Astrocyte (in vitro differentiated cells and primary cell): ENCODE data around the gene SNAI3. TPM values are rescaled to one million over a fixed set of nuclear protein-coding genes. Genes with fewer than 3 reads are reported as not detected.

Experiments used
- DNase-seq: peaks from one replicate; pipeline ENCODE4 v3.0.0-alpha.2; 2010; ENCODE audit warnings: low read depth
- FAIRE-seq: peaks from 2 replicates; lab custom pipeline; 2011; peaks lifted over from hg19 to GRCh38; lab: Jason Lieb, UNC
- H2AFZ ChIP-seq: 2 replicates; pipeline ENCODE4 v1.6.0; 2012; ENCODE audit warnings: low read depth, low read length, inconsistent platforms
- H3K27ac ChIP-seq: 2 replicates; pipeline ENCODE4 v1.5.1; 2011; ENCODE audit warnings: low read depth, low read length, inconsistent platforms
- H3K27me3 ChIP-seq: 2 replicates; pipeline ENCODE4 v1.6.0; 2011; ENCODE audit warnings: low read length, inconsistent platforms; ENCODE audit not compliant: insufficient read depth
- H3K36me3 ChIP-seq: 2 replicates; pipeline ENCODE4 v1.5.1; 2011; ENCODE audit warnings: low read length, inconsistent platforms; ENCODE audit not compliant: insufficient read depth
- H3K4me1 ChIP-seq: 2 replicates; pipeline ENCODE4 v1.5.1; 2011; ENCODE audit warnings: low read length, inconsistent platforms; ENCODE audit not compliant: insufficient read depth
- H3K4me2 ChIP-seq: 2 replicates; pipeline ENCODE4 v1.6.0; 2012; ENCODE audit warnings: low read length, inconsistent platforms
- H3K4me3 ChIP-seq: 2 replicates; pipeline ENCODE4 v1.5.1; 2011; ENCODE audit warnings: low read depth, mild to moderate bottlenecking, low read length, inconsistent platforms; ENCODE audit not compliant: insufficient read depth
- H3K79me2 ChIP-seq: 2 replicates; pipeline ENCODE4 v1.6.0; 2012; ENCODE audit warnings: mild to moderate bottlenecking, low read length, inconsistent platforms; ENCODE audit not compliant: insufficient read depth
- H3K9ac ChIP-seq: 2 replicates; pipeline ENCODE4 v1.6.0; 2012; ENCODE audit warnings: mild to moderate bottlenecking, low read length, inconsistent platforms
- H3K9me3 ChIP-seq: 2 replicates; pipeline ENCODE4 v1.5.1; 2012; ENCODE audit warnings: low read depth, mild to moderate bottlenecking, low read length, inconsistent platforms; ENCODE audit not compliant: insufficient read depth
- H4K20me1 ChIP-seq: 2 replicates; pipeline ENCODE4 v1.6.0; 2012; ENCODE audit warnings: low read length, inconsistent platforms; ENCODE audit not compliant: insufficient read depth
- H3K27ac Mint-ChIP-seq: one replicate; pipeline ENCODE4 v1.8.0; 2021; ENCODE audit warnings: mild to moderate bottlenecking, mixed read lengths; ENCODE audit not compliant: unreplicated experiment
- H3K27me3 Mint-ChIP-seq: one replicate; pipeline ENCODE4 v1.8.0; 2021; ENCODE audit warnings: low read depth, mixed read lengths; ENCODE audit not compliant: unreplicated experiment
- H3K36me3 Mint-ChIP-seq: one replicate; pipeline ENCODE4 v1.8.0; 2021; ENCODE audit warnings: low read depth, mixed read lengths; ENCODE audit not compliant: unreplicated experiment
- H3K4me1 Mint-ChIP-seq: one replicate; pipeline ENCODE4 v1.8.0; 2021; ENCODE audit warnings: low read depth, mixed read lengths; ENCODE audit not compliant: unreplicated experiment
- H3K4me3 Mint-ChIP-seq: one replicate; pipeline ENCODE4 v1.8.0; 2021; ENCODE audit warnings: mild to moderate bottlenecking, moderate library complexity, mixed read lengths; ENCODE audit not compliant: unreplicated experiment
- H3K9me3 Mint-ChIP-seq: one replicate; pipeline ENCODE4 v1.8.0; 2021; ENCODE audit warnings: mild to moderate bottlenecking, mixed read lengths; ENCODE audit not compliant: unreplicated experiment
- EZH2 ChIP-seq: IDR thresholded peaks from 2 replicates; pipeline ENCODE4 v1.6.1; 2012; ENCODE audit warnings: mild to moderate bottlenecking, low read length, inconsistent platforms; ENCODE audit not compliant: insufficient read depth
- total RNA-seq: library from RNA; stranded (reverse); gene quantifications from 2 replicates; pipeline ENCODE4 v1.2.1, GENCODE V29; 2021
- TF ChIP-seq, protein P1 (sequence below): IDR thresholded peaks from 2 replicates; pipeline ENCODE4 v1.5.1; 2011; ENCODE audit warnings: low read depth, mild to moderate bottlenecking, inconsistent platforms, low read length, moderate library complexity; ENCODE audit not compliant: insufficient read depth

Gene SNAI3
- total RNA-seq, 1 donor from 2014 or later: 0.48 TPM

DNA sequence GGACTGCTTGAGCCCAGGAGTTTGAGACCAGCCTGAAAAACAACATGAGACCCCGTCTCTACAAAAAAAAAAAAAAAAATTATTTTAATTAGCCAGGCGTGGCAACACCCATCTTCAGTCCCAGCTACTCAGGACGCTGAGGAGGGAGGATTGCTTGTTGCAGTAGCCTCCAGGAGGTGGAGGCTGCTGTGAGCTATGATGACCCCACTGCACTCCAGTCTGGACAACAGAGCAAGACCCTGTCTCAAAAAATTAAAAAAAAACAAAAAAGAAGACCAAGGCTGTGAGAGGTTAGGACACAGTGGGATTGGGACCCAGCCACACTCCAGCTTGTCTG is 1.3 kb upstream of the SNAI3 start:
- H3K4me2 ChIP-seq: no peak overlapping the region
- Mint-ChIP-seq H3K27ac (no peak overlapping the region), H3K4me3 (no peak overlapping the region), H3K36me3 (no peaks in the 10 kb centered on the region), H3K4me1 (no peaks in the 10 kb centered on the region), H3K27me3 (peaks cover 47% of the 10 kb centered on the region), H3K9me3 (no peaks in the 10 kb centered on the region)
- no peak for FAIRE-seq
- no peak overlapping the region for H2AFZ ChIP-seq
- H3K27ac ChIP-seq: no peak overlapping the region
- H3K4me1 ChIP-seq: peaks cover 10% of the 10 kb centered on the region
- TF ChIP-seq, protein P1, sequence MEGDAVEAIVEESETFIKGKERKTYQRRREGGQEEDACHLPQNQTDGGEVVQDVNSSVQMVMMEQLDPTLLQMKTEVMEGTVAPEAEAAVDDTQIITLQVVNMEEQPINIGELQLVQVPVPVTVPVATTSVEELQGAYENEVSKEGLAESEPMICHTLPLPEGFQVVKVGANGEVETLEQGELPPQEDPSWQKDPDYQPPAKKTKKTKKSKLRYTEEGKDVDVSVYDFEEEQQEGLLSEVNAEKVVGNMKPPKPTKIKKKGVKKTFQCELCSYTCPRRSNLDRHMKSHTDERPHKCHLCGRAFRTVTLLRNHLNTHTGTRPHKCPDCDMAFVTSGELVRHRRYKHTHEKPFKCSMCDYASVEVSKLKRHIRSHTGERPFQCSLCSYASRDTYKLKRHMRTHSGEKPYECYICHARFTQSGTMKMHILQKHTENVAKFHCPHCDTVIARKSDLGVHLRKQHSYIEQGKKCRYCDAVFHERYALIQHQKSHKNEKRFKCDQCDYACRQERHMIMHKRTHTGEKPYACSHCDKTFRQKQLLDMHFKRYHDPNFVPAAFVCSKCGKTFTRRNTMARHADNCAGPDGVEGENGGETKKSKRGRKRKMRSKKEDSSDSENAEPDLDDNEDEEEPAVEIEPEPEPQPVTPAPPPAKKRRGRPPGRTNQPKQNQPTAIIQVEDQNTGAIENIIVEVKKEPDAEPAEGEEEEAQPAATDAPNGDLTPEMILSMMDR: no peak
- TF ChIP-seq EZH2: no peak
- no peaks in the 10 kb centered on the region for H3K9me3 ChIP-seq
- H3K36me3 ChIP-seq: no peaks in the 10 kb centered on the region
- peaks cover 6% of the 10 kb centered on the region for H4K20me1 ChIP-seq
- DNase-seq: no peak
- no peaks in the 10 kb centered on the region for H3K79me2 ChIP-seq
- no peak overlapping the region for H3K9ac ChIP-seq
- no peak overlapping the region for H3K4me3 ChIP-seq
- H3K27me3 ChIP-seq: peaks cover 8% of the 10 kb centered on the region

DNA sequence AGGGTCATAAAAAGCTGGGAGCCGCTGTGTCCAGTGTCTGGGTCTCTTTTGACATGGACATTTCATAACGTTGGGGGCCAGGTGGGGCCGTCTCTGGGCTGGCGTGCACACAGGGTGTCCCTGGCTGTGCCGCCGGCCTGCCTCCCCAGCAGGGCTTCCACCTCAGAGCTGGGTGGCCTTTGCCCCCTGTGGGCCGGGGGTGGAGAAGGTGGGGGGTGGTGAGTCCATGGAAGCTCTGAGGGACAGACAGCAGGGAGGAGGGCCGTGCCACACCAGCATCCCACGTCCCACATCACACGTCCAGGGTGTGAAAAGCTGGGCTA is 908 bp upstream of the SNAI3 start:
- no peak overlapping the region for H3K27ac ChIP-seq
- Mint-ChIP-seq H3K4me3 (no peak overlapping the region), H3K27me3 (peaks cover 47% of the 10 kb centered on the region), H3K9me3 (no peaks in the 10 kb centered on the region), H3K4me1 (no peaks in the 10 kb centered on the region), H3K27ac (no peak overlapping the region), H3K36me3 (no peaks in the 10 kb centered on the region)
- no peak for DNase-seq
- H3K4me2 ChIP-seq: no peak overlapping the region
- H3K36me3 ChIP-seq: no peaks in the 10 kb centered on the region
- TF ChIP-seq, protein P1: no peak
- TF ChIP-seq EZH2: no peak
- H3K9ac ChIP-seq: no peak overlapping the region
- H3K4me3 ChIP-seq: no peak overlapping the region
- H3K9me3 ChIP-seq: no peaks in the 10 kb centered on the region
- H2AFZ ChIP-seq: no peak overlapping the region
- no peaks in the 10 kb centered on the region for H3K79me2 ChIP-seq
- peaks cover 8% of the 10 kb centered on the region for H3K27me3 ChIP-seq
- H3K4me1 ChIP-seq: peaks cover 10% of the 10 kb centered on the region
- no peak for FAIRE-seq
- H4K20me1 ChIP-seq: peaks cover 6% of the 10 kb centered on the region

DNA sequence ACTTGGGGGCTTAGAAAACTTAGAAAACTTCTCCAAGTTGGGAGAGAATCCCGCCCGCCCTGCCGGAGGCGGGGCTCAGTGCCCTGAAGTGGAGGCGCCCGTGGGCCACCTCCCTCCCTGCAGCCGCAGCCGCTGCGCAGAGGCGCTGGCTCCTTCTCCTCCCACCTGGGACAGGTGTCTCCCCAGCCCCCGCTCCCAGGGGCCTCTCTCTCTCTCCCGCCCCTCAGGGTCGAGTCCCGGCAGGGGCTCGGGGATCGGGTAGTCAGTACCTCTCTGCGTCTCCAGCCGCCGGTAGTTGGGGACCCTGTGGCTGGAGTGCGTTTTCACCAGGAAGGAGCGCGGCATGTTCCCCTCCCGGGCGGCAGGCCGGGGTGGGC is 257 bp downstream of the SNAI3 start:
- Histone ChIP-seq H3K4me1 (peaks cover 10% of the 10 kb centered on the region), H3K4me2 (peak overlapping the region; percentile 84), H3K27me3 (peaks cover 8% of the 10 kb centered on the region), H2AFZ (peak overlapping the region; percentile 41), H3K36me3 (no peaks in the 10 kb centered on the region), H4K20me1 (peaks cover 6% of the 10 kb centered on the region), H3K9me3 (no peaks in the 10 kb centered on the region), H3K79me2 (no peaks in the 10 kb centered on the region), H3K27ac (no peak overlapping the region), H3K9ac (peak overlapping the region; percentile 46), H3K4me3 (peak overlapping the region; percentile 17)
- Mint-ChIP-seq H3K9me3 (no peaks in the 10 kb centered on the region), H3K27ac (no peak overlapping the region), H3K4me3 (peak overlapping the region; percentile 45), H3K36me3 (no peaks in the 10 kb centered on the region), H3K27me3 (peaks cover 45% of the 10 kb centered on the region), H3K4me1 (no peaks in the 10 kb centered on the region)
- DNase-seq: no peak
- no peak for FAIRE-seq
- peak; percentile 63 for TF ChIP-seq EZH2
- TF ChIP-seq, protein P1: no peak
